Measurements from ENCODE around the gene EIF3D.

The EIF3D gene, protein sequence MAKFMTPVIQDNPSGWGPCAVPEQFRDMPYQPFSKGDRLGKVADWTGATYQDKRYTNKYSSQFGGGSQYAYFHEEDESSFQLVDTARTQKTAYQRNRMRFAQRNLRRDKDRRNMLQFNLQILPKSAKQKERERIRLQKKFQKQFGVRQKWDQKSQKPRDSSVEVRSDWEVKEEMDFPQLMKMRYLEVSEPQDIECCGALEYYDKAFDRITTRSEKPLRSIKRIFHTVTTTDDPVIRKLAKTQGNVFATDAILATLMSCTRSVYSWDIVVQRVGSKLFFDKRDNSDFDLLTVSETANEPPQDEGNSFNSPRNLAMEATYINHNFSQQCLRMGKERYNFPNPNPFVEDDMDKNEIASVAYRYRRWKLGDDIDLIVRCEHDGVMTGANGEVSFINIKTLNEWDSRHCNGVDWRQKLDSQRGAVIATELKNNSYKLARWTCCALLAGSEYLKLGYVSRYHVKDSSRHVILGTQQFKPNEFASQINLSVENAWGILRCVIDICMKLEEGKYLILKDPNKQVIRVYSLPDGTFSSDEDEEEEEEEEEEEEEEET

DNA sequence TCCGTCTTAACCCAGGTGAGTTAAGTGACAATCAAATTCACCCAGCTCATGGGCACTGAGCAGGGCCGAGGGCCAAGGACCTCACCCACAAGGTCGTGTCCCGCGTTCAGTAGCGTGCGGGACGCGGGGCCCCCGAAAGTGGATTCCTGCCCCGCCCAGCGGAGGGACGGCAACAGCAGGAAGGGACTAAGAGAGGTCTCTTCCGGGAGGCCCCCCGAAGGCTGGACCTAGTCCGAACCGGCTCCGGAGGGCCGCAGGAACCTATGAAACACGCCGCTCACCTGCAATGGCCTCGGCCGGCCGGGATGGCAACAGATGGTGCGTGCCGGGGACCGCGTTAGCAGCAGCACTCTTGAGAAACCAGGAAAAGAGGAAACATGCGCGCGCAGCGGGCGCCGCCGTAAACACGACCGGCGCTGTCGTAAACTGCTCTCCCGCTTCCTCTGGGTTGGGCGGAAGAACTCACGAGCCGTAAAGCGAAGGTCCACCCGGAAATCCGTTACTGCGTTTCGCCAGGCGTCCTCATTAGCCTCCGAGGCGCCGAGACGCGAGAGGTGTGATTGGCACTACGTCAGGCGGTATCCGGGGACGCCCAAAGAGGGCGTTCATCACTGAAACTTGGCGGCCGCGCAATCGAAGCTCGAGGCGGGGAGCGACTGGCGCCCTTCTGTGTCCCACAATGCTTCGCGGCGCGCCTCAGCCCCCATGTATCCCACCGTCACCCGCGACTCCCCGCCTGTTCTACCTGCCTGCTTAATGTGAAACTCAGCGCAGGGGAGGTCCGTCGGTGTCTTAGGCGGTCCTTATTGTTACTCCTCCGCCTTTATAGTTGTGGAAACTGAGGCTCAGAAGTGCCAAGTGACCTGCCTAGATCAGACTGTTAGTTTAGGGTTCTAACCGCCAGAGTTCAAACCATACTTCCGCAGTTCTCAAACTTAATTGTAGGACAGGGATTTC lies at the start of gene EIF3D:
Gene EIF3D (minus strand): TSS at position 372 of the 957 bp plus-strand sequence. CDS start 3,045 bp downstream, outside the sequence.
- TF ChIP-seq CEBPB (IDR thresholded peaks at IDR 0.05) (peak; percentile 54; the same call in 1 of the 2 replicates), CREB1 (IDR thresholded peaks at IDR 0.05; ENCODE audit: low read depth) (peak; percentile 80), NFIC (IDR thresholded peaks at IDR 0.05) (no peak; the same call in 1 of the 2 replicates), FOXM1 (IDR thresholded peaks at IDR 0.05; ENCODE audit: borderline replicate concordance, low read depth) (peak; percentile 35; the same call in 1 of the 2 replicates), RAD21 (IDR thresholded peaks at IDR 0.05; ENCODE audit: low read depth) (no peak), TAF1 (IDR thresholded peaks at IDR 0.05; ENCODE audit: low read depth) (peak; percentile 96), YY1 (IDR thresholded peaks at IDR 0.05; ENCODE audit: low read depth) (peak; percentile 76), TEAD4 (IDR thresholded peaks at IDR 0.05) (no peak; the same call in none of the 2 replicates), TCF12 (IDR thresholded peaks at IDR 0.05; ENCODE audit: low read depth) (peak; percentile 81)
- TF ChIP-seq, protein P1, sequence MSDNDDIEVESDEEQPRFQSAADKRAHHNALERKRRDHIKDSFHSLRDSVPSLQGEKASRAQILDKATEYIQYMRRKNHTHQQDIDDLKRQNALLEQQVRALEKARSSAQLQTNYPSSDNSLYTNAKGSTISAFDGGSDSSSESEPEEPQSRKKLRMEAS (IDR thresholded peaks at IDR 0.05), result peak; percentile 95
- TF ChIP-seq, protein P2, sequence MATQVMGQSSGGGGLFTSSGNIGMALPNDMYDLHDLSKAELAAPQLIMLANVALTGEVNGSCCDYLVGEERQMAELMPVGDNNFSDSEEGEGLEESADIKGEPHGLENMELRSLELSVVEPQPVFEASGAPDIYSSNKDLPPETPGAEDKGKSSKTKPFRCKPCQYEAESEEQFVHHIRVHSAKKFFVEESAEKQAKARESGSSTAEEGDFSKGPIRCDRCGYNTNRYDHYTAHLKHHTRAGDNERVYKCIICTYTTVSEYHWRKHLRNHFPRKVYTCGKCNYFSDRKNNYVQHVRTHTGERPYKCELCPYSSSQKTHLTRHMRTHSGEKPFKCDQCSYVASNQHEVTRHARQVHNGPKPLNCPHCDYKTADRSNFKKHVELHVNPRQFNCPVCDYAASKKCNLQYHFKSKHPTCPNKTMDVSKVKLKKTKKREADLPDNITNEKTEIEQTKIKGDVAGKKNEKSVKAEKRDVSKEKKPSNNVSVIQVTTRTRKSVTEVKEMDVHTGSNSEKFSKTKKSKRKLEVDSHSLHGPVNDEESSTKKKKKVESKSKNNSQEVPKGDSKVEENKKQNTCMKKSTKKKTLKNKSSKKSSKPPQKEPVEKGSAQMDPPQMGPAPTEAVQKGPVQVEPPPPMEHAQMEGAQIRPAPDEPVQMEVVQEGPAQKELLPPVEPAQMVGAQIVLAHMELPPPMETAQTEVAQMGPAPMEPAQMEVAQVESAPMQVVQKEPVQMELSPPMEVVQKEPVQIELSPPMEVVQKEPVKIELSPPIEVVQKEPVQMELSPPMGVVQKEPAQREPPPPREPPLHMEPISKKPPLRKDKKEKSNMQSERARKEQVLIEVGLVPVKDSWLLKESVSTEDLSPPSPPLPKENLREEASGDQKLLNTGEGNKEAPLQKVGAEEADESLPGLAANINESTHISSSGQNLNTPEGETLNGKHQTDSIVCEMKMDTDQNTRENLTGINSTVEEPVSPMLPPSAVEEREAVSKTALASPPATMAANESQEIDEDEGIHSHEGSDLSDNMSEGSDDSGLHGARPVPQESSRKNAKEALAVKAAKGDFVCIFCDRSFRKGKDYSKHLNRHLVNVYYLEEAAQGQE (IDR thresholded peaks at IDR 0.05; ENCODE audit: low read depth), result peak; percentile 33

DNA sequence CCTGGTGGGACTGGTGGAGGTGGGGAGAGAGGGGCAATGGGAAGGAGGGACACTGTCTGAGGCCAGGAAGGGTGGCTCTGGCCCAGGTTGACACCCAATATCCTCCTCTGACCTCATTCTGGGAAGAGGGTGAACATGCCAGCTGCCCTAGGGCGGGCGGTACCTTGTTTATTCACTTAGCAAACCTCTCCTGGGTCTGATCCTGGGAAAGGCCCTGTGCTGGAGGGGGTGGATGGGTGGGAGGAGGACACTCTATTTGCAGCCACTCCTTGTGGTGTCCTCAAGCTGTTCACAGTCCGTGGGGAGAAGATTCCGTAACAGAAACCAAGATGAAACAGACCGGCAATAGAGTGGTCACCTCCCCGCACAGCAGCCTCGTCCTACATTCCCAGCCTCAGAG lies 49.7 kb upstream of the EIF3D start:
- TF ChIP-seq CEBPB (IDR thresholded peaks at IDR 0.05), result no peak
- TF ChIP-seq, protein P1 (IDR thresholded peaks at IDR 0.05), result no peak
- no peak for TF ChIP-seq TAF1 (IDR thresholded peaks at IDR 0.05; ENCODE audit: low read depth)
- TF ChIP-seq, protein P3, sequence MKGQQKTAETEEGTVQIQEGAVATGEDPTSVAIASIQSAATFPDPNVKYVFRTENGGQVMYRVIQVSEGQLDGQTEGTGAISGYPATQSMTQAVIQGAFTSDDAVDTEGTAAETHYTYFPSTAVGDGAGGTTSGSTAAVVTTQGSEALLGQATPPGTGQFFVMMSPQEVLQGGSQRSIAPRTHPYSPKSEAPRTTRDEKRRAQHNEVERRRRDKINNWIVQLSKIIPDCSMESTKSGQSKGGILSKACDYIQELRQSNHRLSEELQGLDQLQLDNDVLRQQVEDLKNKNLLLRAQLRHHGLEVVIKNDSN (IDR thresholded peaks at IDR 0.05), result no peak
- TF ChIP-seq, protein P2 (IDR thresholded peaks at IDR 0.05; ENCODE audit: low read depth), result no peak
- no peak for TF ChIP-seq NFIC (IDR thresholded peaks at IDR 0.05)
- TF ChIP-seq RAD21 (IDR thresholded peaks at IDR 0.05; ENCODE audit: low read depth), result no peak
- no peak for TF ChIP-seq CREB1 (IDR thresholded peaks at IDR 0.05; ENCODE audit: low read depth)
- TF ChIP-seq EP300 (IDR thresholded peaks at IDR 0.05; ENCODE audit: borderline replicate concordance), result no peak
- TF ChIP-seq FOXM1 (IDR thresholded peaks at IDR 0.05; ENCODE audit: borderline replicate concordance, low read depth), result no peak
- TF ChIP-seq EGR1 (IDR thresholded peaks at IDR 0.05), result no peak
- no peak for TF ChIP-seq TEAD4 (IDR thresholded peaks at IDR 0.05)
- TF ChIP-seq ZBTB7A (IDR thresholded peaks at IDR 0.05; ENCODE audit: low read depth), result no peak
- TF ChIP-seq TCF12 (IDR thresholded peaks at IDR 0.05; ENCODE audit: low read depth), result no peak
- no peak for TF ChIP-seq YY1 (IDR thresholded peaks at IDR 0.05; ENCODE audit: low read depth)

DNA sequence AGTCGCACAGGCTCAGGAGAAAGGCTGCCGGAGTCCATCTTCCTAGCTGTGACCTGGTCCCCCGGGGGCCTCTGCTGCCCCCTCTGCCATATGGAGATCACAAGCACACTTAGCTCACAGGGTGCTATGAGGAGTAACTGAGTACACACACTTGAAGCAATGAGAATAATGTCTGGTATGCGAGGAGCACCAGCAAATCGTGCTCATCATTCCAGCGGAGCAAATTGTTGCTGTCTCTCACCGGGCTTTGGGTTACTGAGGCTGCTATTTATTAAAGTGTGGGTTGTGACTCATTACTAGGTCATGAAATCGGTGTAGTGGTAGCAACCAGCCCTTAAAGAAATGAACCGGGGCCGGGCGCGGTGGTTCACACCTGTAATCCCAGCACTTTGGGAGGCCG lies 48.1 kb upstream of the EIF3D start:
- TF ChIP-seq TAF1 (IDR thresholded peaks at IDR 0.05; ENCODE audit: low read depth), result no peak
- TF ChIP-seq, protein P2 (IDR thresholded peaks at IDR 0.05; ENCODE audit: low read depth), result no peak
- TF ChIP-seq EGR1 (IDR thresholded peaks at IDR 0.05), result no peak
- TF ChIP-seq, protein P1 (IDR thresholded peaks at IDR 0.05), result no peak
- no peak for TF ChIP-seq TCF12 (IDR thresholded peaks at IDR 0.05; ENCODE audit: low read depth)
- TF ChIP-seq FOXM1 (IDR thresholded peaks at IDR 0.05; ENCODE audit: borderline replicate concordance, low read depth), result no peak
- no peak for TF ChIP-seq YY1 (IDR thresholded peaks at IDR 0.05; ENCODE audit: low read depth)
- no peak for TF ChIP-seq RAD21 (IDR thresholded peaks at IDR 0.05; ENCODE audit: low read depth)
- TF ChIP-seq NFIC (IDR thresholded peaks at IDR 0.05), result no peak
